Neural crest cell (in vitro differentiated cells): Measurements from ENCODE around the gene NEUROD6. TPM values are rescaled to one million over a fixed set of nuclear protein-coding genes. Genes with fewer than 3 reads are reported as not detected.

Experiments
- DNase-seq: peaks from one replicate; pipeline ENCODE4 v3.0.0; 2021; ENCODE audit warnings: low read depth, mixed read lengths, low spot score
- H3K27ac Mint-ChIP-seq: one replicate; pipeline ENCODE4 v1.8.0; 2021; ENCODE audit warnings: mild to moderate bottlenecking, mixed read lengths; ENCODE audit not compliant: unreplicated experiment
- H3K27me3 Mint-ChIP-seq: 2 replicates; pipeline ENCODE4 v1.8.0; 2021; ENCODE audit warnings: low read depth, mild to moderate bottlenecking, mixed read lengths
- H3K36me3 Mint-ChIP-seq: 2 replicates; pipeline ENCODE4 v1.8.0; 2021; ENCODE audit warnings: low read depth, mild to moderate bottlenecking, mixed read lengths
- H3K4me1 Mint-ChIP-seq: 2 replicates; pipeline ENCODE4 v1.8.0; 2021; ENCODE audit warnings: mixed read lengths
- H3K4me3 Mint-ChIP-seq: one replicate; pipeline ENCODE4 v1.8.0; 2021; ENCODE audit warnings: mild to moderate bottlenecking, mixed read lengths
- H3K9me3 Mint-ChIP-seq: 2 replicates; pipeline ENCODE4 v1.8.0; 2021; ENCODE audit warnings: mixed read lengths
- total RNA-seq: library from RNA; stranded (reverse); gene quantifications from 2 replicates; pipeline ENCODE4 v1.2.1, GENCODE V29; 2021
- TF ChIP-seq, protein P1 (sequence below): fragments of 200-600 bp; sonication (generic); conservative IDR thresholded peaks from 2 replicates; pipeline ENCODE4 v1.5.0; 2021; ENCODE audit warnings: antibody characterized with exemption, mild to moderate bottlenecking

The NEUROD6 gene
- total RNA-seq, 1 donor from 2014 or later = not detected

DNA sequence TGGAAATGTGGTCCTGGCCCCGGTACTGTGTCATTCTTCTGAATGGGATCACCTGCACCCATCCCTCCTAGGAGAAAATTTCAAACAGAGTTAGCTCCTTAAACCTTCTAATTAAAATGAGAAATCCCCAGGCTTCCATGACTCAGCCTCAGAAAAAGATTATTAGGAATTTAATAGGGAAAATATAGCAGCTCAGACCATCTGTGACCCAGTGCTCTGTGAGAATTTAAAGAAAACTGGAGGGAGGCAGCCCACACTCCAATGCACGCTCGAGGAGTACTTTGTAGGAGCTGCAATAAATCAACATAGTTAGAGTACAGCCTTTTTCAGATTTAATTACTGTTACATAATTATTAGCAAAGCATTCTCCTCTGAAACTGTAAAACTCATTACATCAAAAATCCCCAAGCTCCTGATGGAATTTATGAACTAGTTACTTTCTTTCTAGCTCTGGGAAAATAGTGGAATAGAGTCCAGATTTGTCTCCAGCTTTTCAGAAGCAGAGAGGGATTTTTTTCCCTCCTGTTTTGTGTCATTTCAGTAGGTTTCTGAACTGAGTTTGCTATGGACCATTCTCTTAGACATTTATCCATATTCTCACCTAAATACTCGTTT is 30.1 kb downstream of the NEUROD6 start:
- TF ChIP-seq, protein P1, sequence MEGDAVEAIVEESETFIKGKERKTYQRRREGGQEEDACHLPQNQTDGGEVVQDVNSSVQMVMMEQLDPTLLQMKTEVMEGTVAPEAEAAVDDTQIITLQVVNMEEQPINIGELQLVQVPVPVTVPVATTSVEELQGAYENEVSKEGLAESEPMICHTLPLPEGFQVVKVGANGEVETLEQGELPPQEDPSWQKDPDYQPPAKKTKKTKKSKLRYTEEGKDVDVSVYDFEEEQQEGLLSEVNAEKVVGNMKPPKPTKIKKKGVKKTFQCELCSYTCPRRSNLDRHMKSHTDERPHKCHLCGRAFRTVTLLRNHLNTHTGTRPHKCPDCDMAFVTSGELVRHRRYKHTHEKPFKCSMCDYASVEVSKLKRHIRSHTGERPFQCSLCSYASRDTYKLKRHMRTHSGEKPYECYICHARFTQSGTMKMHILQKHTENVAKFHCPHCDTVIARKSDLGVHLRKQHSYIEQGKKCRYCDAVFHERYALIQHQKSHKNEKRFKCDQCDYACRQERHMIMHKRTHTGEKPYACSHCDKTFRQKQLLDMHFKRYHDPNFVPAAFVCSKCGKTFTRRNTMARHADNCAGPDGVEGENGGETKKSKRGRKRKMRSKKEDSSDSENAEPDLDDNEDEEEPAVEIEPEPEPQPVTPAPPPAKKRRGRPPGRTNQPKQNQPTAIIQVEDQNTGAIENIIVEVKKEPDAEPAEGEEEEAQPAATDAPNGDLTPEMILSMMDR = no peak
- Mint-ChIP-seq H3K4me1 (peaks cover 16% of the 10 kb centered on the region), H3K9me3 (no peaks in the 10 kb centered on the region), H3K27me3 (no peaks in the 10 kb centered on the region), H3K27ac (no peak overlapping the region), H3K36me3 (no peaks in the 10 kb centered on the region), H3K4me3 (no peak overlapping the region)
- no peak for DNase-seq

DNA sequence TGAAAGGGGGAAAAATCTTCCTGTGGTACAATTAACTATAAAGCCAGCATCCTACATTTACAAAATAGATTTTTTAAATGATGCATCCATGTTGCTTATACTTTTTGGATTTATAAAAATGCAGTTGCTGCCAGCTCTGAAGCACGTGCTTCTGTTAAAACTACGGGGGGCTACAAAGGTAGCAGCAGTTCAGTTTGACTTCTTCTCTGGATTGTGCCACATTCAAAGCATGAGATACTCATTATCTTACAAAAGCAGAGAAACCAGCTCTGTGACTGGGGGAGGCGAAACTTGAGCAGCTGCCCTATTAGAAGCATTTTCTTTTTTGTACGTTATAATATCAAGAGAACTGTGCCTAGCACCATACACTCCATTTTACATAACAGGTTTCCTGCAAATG is 31.1 kb downstream of the NEUROD6 start:
- peaks cover 16% of the 10 kb centered on the region for H3K4me1 Mint-ChIP-seq
- TF ChIP-seq, protein P1 = no peak
- H3K27ac Mint-ChIP-seq = no peak overlapping the region
- no peaks in the 10 kb centered on the region for H3K36me3 Mint-ChIP-seq
- no peak for DNase-seq
- no peaks in the 10 kb centered on the region for H3K9me3 Mint-ChIP-seq
- no peaks in the 10 kb centered on the region for H3K27me3 Mint-ChIP-seq
- no peak overlapping the region for H3K4me3 Mint-ChIP-seq

DNA sequence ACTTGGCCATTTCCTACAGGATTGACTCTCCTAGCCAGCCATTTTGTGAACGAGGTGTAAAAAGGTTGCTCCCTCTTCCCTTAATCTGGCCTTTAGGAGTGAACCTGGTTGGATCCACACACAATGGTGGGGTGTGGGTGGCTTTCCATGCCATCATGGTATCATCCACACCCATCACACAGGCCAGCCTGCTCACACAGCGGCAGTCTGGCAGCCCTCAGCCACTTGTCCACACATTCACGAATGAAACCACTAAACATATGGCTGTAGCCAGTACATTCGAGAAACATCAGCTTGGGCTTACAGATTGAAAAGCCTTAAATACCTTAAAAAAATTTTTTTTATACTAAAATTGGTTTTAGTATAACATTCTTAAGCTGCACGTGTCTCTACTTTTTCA is 31.9 kb downstream of the NEUROD6 start:
- Mint-ChIP-seq H3K27ac (no peak overlapping the region), H3K36me3 (no peaks in the 10 kb centered on the region), H3K9me3 (no peaks in the 10 kb centered on the region), H3K4me3 (no peak overlapping the region), H3K4me1 (peaks cover 16% of the 10 kb centered on the region), H3K27me3 (no peaks in the 10 kb centered on the region)
- TF ChIP-seq, protein P1 = no peak
- DNase-seq = no peak

DNA sequence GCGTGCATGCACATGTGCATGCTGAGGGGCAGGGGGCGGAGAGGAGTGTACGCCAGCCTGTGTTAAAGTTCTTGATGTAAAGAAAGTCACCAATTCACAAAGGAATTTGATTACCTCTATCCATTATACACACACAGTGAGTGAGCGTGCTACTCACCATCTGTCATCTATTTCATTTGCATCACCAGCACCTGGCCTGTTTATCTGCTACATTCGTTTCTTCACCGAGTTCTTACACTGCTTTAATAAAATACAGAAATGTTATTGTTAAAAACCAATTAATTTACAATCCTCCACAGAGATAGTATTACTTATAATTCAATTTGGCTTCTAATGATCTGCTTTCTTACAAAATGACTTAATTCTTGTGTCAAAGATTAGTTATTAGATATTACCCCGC is 32.6 kb downstream of the NEUROD6 start:
- H3K36me3 Mint-ChIP-seq = no peaks in the 10 kb centered on the region
- TF ChIP-seq, protein P1 = no peak
- H3K4me1 Mint-ChIP-seq = peaks cover 16% of the 10 kb centered on the region
- H3K4me3 Mint-ChIP-seq = no peak overlapping the region
- H3K27me3 Mint-ChIP-seq = no peaks in the 10 kb centered on the region
- no peak overlapping the region for H3K27ac Mint-ChIP-seq
- no peak for DNase-seq
- no peaks in the 10 kb centered on the region for H3K9me3 Mint-ChIP-seq

DNA sequence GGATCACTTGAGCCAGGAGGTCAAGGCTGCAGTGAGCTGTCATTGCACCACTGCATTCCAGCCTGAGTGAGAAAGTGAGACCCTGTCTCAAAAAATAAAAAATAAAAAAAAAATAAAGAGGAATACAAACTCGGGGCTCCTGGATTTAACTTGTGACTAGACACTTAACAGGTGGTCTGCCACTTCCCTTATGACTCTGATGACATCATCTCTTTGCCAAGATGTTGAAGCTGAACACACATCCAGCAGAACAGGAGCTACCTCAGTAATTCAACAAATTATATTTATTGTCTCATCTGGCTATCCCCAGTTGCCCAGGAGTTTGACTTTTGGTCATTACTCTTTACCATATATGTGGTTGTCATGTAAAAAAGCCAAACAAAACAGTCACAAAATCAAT is 35.3 kb downstream of the NEUROD6 start:
- H3K27me3 Mint-ChIP-seq = no peaks in the 10 kb centered on the region
- H3K27ac Mint-ChIP-seq = no peak overlapping the region
- peaks cover 7% of the 10 kb centered on the region for H3K4me1 Mint-ChIP-seq
- H3K4me3 Mint-ChIP-seq = no peak overlapping the region
- no peak for DNase-seq
- TF ChIP-seq, protein P1 = no peak
- H3K9me3 Mint-ChIP-seq = no peaks in the 10 kb centered on the region
- H3K36me3 Mint-ChIP-seq = no peaks in the 10 kb centered on the region
